ENCODE measurements around the gene SH3RF2.

Gene SH3RF2

DNA sequence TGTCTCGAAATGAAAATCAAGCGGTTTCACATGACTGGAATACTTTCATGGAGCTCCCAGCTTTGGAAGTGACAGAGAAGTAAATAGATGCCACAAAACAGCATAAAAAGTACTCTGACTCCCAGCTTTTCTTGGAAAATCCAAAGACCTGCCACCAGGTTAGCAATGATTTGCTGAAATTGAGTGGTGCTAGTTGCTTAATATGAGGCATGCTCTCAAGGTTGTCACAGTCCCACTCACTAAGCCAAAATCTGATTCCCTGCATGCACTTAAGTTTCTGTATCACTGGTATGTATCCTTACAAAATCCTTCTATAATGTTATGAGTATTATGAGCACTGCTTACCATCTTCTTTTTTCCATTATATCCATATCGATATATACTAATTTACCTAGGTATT lies 13.0 kb upstream of the SH3RF2 start:
- no peak for DNase-seq

DNA sequence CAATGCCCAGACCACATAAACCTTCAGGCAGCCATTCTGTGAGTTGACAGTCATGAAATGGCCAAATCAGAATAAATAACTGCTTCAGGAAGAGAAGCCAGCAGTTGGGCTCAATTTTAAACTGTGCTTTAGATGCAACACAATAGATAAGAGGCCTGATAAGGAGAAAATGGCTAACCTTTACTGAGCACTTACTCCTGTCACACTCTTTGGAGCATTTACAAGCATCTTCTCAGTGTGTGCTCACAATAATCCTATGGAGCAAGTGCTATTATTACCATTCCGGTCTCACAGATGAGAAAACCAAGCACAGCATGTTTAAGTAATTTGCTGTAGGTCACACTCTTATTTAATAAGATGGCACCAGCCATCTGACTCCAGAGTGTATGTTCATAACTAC lies 11.5 kb upstream of the SH3RF2 start:
- DNase-seq = no peak

DNA sequence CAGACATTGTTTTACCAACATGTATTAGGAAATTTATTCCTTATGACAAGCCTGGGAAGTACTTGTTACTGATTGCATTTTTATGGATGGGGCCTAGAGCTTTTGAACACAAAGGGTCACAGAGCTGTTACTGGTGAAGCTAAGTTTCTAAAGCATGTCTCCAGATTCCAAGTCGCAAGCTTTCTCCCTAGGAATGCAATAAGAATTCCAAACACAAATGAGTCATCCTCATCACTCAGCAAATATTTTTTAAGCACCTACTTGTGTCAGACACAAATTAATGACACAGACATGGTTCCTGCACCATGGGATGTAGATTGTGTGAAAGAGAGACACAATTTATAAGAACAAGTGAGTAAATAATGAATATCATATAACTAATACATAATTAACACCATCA lies 11.0 kb upstream of the SH3RF2 start:
- DNase-seq = no peak

DNA sequence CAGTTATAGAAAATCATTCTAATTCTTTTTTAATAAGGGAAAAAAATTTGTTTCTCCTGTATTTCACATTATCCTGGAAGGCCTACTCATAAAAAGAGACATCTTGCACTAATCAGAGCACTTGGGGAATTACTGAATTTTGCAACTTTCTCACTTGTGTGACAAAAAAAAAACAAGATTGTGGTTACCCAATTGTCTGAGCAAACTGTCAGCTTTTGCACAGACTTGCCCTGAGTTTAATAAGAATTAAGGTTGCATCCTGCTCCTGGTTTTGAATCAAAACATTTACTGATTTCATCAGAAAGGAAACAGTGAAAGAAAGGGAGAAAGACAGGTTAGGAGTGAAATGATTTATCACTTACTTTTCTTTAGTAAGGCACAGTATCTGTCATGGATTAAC lies 10.6 kb upstream of the SH3RF2 start:
- no peak for DNase-seq

DNA sequence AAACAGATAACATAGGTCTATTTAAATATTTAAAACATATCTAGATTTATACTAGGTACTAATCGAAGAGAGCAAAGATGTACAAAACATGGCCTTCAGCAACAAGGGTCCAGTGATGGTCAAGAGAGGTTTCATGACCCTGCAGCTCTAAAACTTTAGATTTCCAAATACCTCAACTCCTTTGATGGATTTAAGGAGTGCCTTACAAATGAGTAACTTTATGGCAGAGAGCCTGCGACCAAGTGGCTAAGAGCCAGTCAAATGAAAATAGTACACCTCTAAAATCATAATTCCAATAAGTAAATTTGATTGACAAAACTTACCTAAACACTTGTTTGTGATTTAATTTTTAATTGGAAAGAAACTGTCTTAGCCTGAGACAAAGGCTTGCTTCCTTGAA lies 4.7 kb upstream of the SH3RF2 start:
- DNase-seq = no peak

DNA sequence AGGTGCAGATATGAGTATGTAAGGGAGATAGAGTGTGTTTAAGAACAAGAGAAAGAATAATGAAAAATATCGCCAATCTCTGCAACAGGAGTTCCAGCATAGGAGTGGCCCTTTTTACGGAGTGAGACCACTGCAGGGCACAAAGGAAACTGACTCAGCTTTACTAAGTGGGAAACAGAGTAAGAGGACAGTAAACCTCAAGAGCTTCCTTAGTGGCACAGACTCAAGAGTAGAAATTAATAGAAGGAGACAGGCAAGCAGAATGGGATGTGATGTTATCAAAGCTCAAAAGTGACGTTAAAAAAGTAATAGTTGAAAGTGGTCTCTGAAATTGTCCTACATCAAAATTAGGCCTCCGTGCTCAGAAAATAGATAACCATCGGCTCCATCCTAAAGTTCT lies 2.1 kb upstream of the SH3RF2 start:
- no peak for DNase-seq

DNA sequence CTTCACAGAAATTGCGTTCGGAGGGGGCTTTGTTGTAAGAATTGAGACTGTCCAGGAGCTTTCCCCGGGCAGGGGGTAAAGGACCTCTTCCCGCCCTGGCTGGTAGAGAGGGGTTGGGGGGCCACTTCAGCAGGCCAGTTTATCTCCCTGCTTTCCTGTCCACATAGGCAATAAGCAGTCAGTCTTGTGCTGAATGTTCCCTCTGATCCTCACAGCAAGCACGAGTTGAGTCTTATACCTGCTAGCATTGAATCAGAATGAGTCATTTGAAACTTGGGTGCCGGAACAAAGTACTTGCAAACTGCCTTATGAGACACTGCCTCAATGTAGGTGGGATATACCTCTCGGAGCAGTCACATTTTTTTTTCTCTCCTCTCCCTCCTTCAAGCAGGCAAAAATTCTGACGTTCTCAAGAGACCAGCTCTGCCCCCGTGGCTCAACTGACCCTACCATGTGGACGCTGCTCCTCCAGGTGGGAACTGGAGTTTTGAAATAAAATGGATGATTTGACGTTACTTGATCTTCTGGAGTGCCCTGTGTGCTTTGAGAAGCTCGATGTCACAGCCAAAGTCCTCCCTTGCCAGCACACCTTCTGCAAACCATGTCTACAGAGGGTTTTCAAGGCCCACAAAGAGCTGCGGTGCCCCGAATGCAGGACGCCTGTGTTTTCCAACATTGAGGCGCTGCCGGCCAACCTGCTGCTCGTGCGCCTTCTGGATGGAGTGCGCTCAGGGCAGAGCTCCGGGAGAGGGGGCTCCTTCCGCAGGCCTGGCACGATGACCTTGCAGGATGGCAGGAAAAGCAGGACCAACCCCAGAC lies 1.3 kb downstream of the SH3RF2 start:
- DNase-seq = no peak

DNA sequence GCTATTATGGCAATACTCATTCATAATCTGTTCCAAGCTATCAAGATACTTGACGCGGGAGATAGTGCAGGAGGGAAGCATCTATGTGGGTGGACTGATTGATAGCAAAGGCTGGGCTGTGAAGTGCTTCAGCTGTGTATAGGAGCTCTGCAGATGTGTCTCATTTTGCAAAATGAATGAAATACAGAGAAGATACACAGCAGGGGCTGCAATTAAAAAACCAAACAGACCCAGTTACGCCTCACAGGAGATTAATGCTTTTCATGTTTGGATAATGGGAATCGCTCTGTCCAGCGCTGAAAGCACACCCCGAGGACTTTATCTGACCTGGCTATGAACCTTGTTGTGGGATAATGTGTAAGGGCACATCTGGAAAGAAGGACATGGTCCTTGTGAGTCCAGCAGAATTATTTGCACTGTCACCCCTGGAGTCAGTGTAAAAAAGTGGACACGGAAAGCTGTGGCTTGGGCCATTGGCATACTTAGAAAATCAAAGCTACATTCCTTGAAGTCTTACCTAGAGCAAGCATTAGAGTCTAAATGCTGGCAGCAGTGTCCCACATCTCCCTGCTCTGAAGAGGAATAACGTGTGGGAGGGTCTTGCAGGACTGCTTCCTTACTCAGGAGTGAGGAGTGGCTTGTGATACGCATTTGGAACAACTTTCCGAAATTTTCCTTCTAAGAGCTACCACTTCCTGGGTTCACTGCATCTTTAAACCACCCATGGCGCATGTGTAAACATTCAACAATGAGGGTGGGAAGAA lies 2.6 kb downstream of the SH3RF2 start:
- DNase-seq = no peak

DNA sequence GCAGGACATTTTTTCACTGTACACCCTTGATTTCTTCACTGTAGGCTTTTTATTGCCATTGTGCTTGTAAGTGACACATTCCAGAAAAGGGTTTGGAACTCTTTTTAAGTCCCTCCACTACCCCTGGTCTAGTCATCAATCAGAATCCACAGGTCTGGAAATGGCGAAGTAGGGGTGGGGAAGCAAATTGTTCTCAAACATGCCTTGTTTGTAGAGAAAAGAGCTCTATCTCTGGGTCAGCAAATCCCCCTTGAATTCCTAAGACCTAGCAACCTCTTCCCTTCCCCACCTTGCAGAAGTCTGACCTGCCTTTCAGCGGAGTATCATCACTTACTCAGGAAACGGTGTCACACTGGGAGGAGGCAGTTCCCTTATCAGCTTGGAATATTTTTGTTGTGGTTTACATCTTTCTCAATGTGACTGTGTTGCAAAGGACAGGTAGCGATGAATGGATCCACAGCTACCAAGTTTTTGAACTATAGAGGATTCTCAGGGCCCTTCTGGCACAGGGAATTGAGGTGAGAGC lies 3.2 kb downstream of the SH3RF2 start:
- no peak for DNase-seq

DNA sequence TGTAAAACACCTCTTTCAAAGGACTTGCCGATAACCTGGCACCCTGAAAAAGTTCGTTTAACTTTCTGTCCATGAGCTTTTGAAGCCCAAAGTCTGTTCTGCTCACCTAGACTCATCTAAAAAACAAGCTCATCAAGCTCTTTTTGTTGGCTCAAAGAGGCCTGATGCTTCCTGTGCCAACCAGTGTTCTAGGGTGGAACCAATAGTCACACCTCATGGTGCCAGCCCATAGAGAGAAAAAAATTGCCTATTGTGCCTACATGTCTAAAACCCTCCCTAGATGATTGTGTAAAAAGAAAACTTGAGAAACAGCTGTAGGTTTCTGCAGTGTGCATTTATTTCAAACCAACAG lies 4.7 kb downstream of the SH3RF2 start:
- DNase-seq = no peak

DNA sequence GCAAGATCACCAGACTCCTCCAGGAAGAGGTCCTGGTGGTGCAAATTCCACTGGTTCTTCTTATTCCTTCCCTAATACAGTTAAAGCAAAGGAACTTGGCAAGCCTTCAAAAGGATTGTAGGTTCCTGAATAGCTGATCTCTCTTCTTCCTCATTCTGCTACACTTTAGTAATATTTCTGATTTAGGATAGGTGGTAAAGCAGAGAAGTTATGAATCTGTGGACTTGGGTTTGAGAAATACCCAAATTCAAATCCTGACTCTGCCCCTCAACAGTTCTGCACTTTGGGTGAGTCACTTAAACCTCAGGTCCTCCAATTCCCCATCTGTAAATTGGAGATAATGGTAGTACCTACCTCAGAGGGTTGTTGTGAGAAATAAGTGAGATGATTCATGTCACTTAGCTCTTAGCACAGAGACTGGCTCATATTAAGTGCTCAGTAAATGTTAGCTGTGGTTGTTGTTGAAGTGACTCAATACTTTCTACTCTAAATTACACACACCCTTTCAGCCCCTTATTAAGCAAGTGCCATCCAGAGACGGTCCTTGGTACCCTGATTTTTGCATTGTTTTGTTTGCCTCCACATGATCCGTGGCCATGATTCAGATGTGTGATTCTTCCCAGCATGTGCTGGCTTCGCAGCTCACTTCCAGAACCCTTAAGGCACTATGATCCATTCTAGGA lies 5.2 kb downstream of the SH3RF2 start:
- no peak for DNase-seq

DNA sequence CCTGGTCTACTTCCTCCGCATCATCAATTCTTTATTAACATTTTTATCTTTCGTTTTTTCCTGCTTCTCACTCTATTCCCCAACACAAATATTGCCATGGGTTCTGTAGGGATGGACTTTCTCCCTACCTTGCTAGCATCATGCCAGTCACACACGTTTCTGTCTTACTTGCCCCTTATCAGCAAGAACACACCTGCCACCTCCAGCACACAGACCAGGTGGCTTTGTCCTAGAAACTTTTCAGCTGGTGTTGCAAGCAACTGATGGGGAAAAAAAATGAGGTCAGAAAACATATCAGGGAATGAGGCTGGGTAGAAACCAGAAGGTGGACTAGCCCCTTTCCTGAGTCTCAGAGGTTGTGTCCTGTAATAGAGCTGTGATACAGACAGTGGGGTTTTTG lies 5.8 kb downstream of the SH3RF2 start:
- no peak for DNase-seq

DNA sequence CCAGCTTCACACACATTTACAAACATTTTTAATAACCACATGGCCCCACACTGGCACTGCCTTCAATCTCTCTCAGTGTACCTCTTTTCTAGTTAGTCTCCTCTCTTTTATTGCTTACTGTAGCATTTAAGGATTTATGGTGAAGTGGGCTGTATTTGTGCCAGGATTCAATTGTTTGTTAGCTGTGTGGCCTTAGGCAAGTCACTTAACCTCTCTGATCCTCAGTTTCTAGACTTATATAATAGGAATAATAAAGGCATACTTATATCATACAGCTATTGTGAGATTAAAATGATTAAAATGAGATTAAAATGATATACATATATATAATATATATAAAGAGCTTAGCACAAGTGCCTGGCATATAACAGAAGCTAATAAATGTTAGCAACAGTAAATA lies 6.4 kb downstream of the SH3RF2 start:
- DNase-seq = no peak

DNA sequence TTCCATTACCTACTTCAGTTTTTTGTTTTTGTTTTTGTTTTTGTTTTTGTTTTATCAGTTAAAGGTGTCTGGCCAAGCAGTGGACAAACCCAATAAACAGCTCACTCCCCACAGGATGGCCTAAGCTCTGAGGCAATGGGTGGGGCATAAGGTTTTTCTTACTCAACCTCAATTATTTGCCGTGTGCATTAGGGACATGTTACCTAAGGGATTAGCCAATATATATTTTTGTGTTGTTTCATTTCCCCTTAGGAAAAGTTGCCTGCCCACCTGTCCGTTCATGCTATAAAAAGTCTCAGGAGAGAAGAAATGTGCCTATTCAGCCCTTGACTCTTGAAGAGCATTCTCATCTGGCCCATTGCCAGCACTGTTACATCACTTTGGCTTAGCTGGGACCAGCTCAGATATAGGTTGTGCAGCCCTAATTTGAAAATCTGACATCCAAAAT lies 7.3 kb downstream of the SH3RF2 start:
- no peak for DNase-seq

DNA sequence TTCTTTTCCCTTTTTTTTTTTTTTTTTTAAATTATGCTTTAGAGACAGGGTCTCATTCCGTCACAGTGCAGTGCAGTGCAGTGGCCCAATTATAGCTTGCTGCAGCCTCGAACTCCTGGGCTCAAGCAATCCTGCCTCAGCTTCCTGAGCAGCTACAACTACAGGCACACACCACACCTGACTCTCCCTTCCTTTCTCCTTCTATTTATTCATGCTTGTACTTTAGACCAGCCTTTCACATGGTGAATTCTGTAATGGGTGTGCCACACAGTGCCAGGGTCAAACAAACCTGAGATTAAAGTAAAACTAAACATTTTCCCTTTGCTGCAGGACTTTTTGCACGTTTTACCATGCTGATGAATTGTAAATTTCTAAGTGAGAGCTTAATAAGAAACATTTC lies 8.0 kb downstream of the SH3RF2 start:
- DNase-seq = no peak

DNA sequence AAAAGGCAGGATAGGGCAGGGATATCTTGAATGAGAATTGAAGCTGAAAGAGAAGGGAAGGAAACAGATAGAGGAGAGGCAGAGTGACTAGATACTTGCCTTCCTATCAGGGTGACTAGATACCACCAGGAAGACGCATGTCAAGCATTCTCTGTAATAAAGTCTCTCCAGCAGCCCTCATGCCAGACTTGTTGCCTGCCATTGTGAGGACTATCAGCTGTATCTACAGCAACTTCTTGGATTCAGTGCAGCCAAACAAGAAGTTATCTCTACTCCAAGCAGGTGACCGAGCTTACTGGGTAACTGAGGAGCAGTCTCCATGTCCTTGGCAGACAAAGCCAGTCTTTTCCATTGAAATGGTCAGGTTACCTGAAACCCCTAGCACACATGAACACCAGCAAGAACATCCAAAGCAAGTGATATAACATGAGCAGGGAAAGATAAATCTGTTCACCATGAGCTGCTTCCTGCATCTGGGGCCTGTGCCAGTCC lies 9.3 kb downstream of the SH3RF2 start:
- DNase-seq = no peak

DNA sequence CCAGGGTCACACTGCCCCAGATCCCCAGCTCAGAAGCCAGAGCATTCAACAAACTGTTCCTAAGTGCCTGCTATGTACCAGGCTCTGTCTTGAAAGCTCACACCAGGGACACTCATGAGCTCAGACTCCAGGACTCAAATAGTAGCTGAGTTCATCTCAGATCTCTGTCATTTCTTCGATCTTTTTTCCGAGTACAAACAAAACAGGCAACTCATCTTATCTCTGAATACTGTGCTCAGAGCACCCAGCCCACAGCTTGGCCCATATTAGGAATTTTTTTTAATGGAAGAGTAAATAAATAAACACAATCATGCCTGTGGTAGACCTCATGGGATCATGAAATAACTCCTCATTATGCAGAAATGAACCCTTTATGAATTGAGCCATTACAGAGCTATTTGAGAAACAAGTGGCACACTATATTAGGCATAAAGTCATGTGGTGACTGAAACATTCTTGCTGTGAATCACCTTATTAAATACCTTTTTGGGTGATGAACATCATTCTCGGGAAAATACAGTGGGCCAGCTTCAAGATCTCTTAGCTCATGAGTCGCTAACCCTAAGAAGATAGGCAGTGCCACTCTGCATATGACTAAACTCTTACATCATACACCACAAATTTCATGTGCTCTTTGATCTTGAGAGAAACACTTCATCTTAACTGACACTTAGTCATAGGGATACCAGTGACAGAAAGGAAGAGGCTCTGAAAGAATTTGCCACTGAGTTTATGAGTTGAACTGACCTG lies 9.9 kb downstream of the SH3RF2 start:
- DNase-seq = no peak

DNA sequence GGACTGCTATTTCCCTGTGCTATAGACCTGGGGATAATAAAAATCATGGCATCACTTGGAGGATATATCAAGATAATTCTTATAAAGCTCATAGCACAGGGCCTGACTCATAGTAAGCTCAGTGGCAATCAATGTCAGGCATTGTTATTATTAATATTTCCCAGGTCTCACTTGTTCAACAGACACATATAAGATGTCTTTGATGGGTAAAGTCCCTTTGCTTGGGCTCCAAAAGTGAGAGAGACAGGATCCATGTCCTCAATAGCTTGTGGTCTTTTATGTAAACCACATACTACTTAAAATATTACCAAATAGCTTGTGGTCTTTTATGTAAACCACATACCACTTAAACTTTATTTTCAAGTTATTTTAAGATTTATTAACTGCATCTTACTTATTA lies 11.2 kb downstream of the SH3RF2 start:
- DNase-seq = no peak

DNA sequence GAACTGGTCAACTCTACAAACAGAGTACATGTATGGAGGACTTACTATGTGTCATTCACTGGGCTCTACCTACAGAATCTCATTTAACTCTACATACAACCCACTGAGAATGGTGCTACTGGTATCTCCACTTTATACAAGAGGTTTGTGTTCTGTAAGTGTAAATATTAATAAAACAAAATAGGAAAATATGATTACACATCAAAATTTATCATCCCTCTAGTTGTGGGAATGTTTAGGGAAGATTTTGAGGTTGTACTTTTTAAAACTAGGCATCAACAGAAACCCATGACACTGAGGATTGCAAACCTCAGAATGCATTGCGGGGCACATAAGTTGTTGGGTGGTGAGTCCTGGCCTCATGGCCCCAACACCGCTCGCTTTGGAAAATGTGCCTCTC lies 11.7 kb downstream of the SH3RF2 start:
- DNase-seq = no peak

DNA sequence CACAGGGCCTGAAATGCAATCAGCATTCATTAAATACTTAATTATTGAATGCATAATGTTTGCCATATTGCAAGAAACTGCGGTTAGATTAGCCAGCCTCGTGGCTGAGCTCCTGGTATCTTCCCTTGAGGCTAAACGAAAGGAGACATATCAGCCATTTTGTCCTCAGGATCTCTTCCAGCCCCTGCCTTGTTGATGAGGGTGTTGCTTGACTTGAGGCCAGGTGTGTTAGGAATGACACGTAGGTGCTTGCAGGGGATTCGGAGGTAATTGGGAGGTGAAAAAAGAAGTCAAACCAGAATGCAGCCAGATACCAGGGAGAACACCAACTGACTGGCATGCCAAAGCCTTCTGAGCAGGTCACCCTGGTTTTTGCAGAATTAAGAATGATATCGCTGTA lies 12.5 kb downstream of the SH3RF2 start:
- DNase-seq = no peak

DNA sequence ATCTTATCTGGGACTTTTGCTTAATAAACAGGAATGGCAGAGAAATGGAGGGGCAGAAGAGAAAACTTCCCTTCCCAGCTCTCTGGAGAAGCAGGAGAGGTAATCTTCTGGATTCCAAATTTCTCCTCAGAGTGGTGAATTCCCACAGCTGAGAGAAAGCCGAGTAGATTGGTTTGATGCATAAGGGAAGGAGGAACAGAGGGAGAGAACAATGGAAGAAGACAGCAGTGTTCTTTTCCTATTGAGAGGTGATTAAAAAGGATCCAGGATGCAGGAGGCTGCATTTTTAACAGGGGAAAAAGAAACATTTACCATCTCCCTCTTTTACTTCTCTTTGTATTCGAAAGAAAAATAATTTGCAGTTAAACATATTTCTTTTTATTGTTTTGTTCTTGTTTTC lies 13.1 kb downstream of the SH3RF2 start:
- DNase-seq = no peak

DNA sequence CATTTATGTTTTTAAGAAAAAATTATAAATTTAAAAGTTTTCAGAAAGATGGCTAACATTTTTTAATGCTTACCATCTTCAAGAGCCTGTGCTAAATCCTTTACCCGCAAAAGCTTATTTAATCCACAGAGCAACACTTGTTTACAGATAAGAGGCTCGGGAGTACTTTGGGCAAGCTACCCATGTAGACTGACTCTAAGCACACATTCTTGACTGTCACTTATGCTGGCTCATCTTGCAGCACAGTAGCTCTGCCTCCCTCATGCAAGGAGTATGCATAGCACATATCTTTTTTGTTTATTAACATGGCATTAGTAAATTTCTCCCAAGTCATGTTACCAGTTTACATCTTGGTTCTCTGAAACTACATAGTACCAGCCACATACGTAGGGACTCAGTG lies 14.7 kb downstream of the SH3RF2 start:
- no peak for DNase-seq

DNA sequence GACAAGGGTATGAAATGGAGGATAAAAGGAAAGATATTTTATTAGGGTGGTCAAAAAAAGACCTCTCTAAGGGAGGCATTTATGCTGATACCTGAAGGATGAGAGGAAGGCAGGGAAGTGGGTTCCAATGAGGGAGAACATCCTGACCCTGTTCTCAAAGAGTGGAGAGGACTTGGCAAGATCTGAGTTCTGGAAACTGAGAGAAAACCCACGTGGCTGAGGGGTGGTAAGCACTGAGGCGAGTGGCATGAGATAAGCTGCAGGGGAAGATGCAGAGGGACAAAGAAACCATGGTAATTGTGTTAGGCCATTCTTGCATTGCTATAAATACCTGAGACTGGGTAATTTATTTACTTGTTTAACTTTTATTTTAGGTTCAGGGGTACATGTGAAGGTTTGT lies 16.8 kb downstream of the SH3RF2 start:
- no peak for DNase-seq
